ENCODE results near the gene ATP1B1. TPM values are rescaled to one million over a fixed set of nuclear protein-coding genes. Genes with fewer than 3 reads are reported as not detected.

Gene ATP1B1
- total and polyA plus RNA-seq, 2 of the 13 experiments (the other 11 are each of a cell fraction or from before 2014, with no cell fraction given) = 134 to 135 TPM

GRCh38 chr1:169119405-169119804 lies 12.9 kb downstream of the ATP1B1 start (continued):
- TF ChIP-seq, protein P1, sequence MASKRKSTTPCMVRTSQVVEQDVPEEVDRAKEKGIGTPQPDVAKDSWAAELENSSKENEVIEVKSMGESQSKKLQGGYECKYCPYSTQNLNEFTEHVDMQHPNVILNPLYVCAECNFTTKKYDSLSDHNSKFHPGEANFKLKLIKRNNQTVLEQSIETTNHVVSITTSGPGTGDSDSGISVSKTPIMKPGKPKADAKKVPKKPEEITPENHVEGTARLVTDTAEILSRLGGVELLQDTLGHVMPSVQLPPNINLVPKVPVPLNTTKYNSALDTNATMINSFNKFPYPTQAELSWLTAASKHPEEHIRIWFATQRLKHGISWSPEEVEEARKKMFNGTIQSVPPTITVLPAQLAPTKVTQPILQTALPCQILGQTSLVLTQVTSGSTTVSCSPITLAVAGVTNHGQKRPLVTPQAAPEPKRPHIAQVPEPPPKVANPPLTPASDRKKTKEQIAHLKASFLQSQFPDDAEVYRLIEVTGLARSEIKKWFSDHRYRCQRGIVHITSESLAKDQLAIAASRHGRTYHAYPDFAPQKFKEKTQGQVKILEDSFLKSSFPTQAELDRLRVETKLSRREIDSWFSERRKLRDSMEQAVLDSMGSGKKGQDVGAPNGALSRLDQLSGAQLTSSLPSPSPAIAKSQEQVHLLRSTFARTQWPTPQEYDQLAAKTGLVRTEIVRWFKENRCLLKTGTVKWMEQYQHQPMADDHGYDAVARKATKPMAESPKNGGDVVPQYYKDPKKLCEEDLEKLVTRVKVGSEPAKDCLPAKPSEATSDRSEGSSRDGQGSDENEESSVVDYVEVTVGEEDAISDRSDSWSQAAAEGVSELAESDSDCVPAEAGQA (IDR thresholded peaks at IDR 0.05; ENCODE audit: low read depth) = no peak
- TF ChIP-seq, protein P1 (CRISPR knock-in tag; IDR thresholded peaks at IDR 0.05; ENCODE audit: borderline replicate concordance) = no peak
- peak; percentile 30; the same call in 1 of the 2 replicates for TF ChIP-seq POLR2G (IDR thresholded peaks at IDR 0.05; ENCODE audit: low read depth, low read length)
- no peak for TF ChIP-seq ZNF556 (CRISPR knock-in tag; IDR thresholded peaks at IDR 0.05; ENCODE audit: borderline replicate concordance)
- no peak for TF ChIP-seq ZNF724P (CRISPR knock-in tag; IDR thresholded peaks at IDR 0.05; ENCODE audit: borderline replicate concordance)
- TF ChIP-seq FOXP1 (IDR thresholded peaks at IDR 0.05) = no peak
- no peak for TF ChIP-seq FOXP1 (CRISPR knock-in tag; IDR thresholded peaks at IDR 0.05)
- TF ChIP-seq, protein P2, sequence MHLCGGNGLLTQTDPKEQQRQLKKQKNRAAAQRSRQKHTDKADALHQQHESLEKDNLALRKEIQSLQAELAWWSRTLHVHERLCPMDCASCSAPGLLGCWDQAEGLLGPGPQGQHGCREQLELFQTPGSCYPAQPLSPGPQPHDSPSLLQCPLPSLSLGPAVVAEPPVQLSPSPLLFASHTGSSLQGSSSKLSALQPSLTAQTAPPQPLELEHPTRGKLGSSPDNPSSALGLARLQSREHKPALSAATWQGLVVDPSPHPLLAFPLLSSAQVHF (CRISPR knock-in tag; IDR thresholded peaks at IDR 0.05) = no peak
- TF ChIP-seq NFE2 (CRISPR knock-in tag; IDR thresholded peaks at IDR 0.05) = no peak
- TF ChIP-seq, protein P3, sequence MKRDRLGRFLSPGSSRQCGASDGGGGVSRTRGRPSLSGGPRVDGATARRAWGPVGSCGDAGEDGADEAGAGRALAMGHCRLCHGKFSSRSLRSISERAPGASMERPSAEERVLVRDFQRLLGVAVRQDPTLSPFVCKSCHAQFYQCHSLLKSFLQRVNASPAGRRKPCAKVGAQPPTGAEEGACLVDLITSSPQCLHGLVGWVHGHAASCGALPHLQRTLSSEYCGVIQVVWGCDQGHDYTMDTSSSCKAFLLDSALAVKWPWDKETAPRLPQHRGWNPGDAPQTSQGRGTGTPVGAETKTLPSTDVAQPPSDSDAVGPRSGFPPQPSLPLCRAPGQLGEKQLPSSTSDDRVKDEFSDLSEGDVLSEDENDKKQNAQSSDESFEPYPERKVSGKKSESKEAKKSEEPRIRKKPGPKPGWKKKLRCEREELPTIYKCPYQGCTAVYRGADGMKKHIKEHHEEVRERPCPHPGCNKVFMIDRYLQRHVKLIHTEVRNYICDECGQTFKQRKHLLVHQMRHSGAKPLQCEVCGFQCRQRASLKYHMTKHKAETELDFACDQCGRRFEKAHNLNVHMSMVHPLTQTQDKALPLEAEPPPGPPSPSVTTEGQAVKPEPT (CRISPR knock-in tag; IDR thresholded peaks at IDR 0.05; ENCODE audit: low read depth) = no peak
- TF ChIP-seq RBM22 (optimal IDR thresholded peaks at IDR 0.05; ENCODE audit: low read length) = peak; percentile 79
- TF ChIP-seq NR3C1 (CRISPR knock-in tag; IDR thresholded peaks at IDR 0.05) = no peak
- TF ChIP-seq, protein P4, sequence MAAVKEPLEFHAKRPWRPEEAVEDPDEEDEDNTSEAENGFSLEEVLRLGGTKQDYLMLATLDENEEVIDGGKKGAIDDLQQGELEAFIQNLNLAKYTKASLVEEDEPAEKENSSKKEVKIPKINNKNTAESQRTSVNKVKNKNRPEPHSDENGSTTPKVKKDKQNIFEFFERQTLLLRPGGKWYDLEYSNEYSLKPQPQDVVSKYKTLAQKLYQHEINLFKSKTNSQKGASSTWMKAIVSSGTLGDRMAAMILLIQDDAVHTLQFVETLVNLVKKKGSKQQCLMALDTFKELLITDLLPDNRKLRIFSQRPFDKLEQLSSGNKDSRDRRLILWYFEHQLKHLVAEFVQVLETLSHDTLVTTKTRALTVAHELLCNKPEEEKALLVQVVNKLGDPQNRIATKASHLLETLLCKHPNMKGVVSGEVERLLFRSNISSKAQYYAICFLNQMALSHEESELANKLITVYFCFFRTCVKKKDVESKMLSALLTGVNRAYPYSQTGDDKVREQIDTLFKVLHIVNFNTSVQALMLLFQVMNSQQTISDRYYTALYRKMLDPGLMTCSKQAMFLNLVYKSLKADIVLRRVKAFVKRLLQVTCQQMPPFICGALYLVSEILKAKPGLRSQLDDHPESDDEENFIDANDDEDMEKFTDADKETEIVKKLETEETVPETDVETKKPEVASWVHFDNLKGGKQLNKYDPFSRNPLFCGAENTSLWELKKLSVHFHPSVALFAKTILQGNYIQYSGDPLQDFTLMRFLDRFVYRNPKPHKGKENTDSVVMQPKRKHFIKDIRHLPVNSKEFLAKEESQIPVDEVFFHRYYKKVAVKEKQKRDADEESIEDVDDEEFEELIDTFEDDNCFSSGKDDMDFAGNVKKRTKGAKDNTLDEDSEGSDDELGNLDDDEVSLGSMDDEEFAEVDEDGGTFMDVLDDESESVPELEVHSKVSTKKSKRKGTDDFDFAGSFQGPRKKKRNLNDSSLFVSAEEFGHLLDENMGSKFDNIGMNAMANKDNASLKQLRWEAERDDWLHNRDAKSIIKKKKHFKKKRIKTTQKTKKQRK (IDR thresholded peaks at IDR 0.05; ENCODE audit: low read length) = no peak
- TF ChIP-seq AGO1 (IDR thresholded peaks at IDR 0.05; ENCODE audit: low read depth, low read length, poor library complexity, severe bottlenecking) = no peak
- TF ChIP-seq RBFOX2 (IDR thresholded peaks at IDR 0.05; ENCODE audit: low read depth, low read length) = peak; percentile 29
- TF ChIP-seq, protein P5, sequence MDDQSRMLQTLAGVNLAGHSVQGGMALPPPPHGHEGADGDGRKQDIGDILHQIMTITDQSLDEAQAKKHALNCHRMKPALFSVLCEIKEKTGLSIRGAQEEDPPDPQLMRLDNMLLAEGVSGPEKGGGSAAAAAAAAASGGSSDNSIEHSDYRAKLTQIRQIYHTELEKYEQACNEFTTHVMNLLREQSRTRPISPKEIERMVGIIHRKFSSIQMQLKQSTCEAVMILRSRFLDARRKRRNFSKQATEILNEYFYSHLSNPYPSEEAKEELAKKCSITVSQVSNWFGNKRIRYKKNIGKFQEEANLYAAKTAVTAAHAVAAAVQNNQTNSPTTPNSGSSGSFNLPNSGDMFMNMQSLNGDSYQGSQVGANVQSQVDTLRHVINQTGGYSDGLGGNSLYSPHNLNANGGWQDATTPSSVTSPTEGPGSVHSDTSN (CRISPR knock-in tag; IDR thresholded peaks at IDR 0.05; ENCODE audit: borderline replicate concordance) = no peak
